Endodermal cell (in vitro differentiated cells): ENCODE measurements around the gene LRRC47. TPM values are rescaled to one million over a fixed set of nuclear protein-coding genes. Genes with fewer than 3 reads are reported as not detected.

Source experiments
- DNase-seq: peaks from one replicate; pipeline ENCODE4 v3.0.0-alpha.2; 2017
- H3K27ac ChIP-seq: 2 replicates; pipeline ENCODE4 v1.5.1; 2013; ENCODE audit warnings: mild to moderate bottlenecking, low read depth, low read length, moderate library complexity
- H3K27me3 ChIP-seq: 2 replicates; pipeline ENCODE4 v1.6.1; 2013; ENCODE audit warnings: mild to moderate bottlenecking, low read length, moderate library complexity; ENCODE audit not compliant: insufficient read depth, control insufficient read depth, poor library complexity, severe bottlenecking
- H3K36me3 ChIP-seq: 2 replicates; pipeline ENCODE4 v1.7.0; 2013; ENCODE audit warnings: mild to moderate bottlenecking, low read length, moderate library complexity; ENCODE audit not compliant: control insufficient read depth, insufficient read depth
- H3K4me1 ChIP-seq: one replicate; pipeline ENCODE4 v1.7.0; 2013; ENCODE audit warnings: low read length; ENCODE audit not compliant: control insufficient read depth, insufficient read depth
- H3K4me3 ChIP-seq: 2 replicates; pipeline ENCODE4 v1.5.1; 2013; ENCODE audit warnings: mild to moderate bottlenecking, low read length, moderate library complexity
- H3K9ac ChIP-seq: 2 replicates; pipeline ENCODE4 v1.6.1; 2013; ENCODE audit warnings: mild to moderate bottlenecking, low read length, moderate library complexity; ENCODE audit not compliant: poor library complexity, severe bottlenecking; ENCODE audit errors: extremely low read depth
- H3K9me3 ChIP-seq: 2 replicates; pipeline ENCODE4 v1.6.1; 2013; ENCODE audit warnings: mild to moderate bottlenecking, low read length, moderate library complexity; ENCODE audit not compliant: control insufficient read depth
- H3K27ac Mint-ChIP-seq: 2 replicates; pipeline ENCODE4 v1.8.0; 2020; ENCODE audit warnings: mixed read lengths
- H3K27me3 Mint-ChIP-seq: 2 replicates; pipeline ENCODE4 v1.8.0; 2021; ENCODE audit warnings: mild to moderate bottlenecking, mixed read lengths; ENCODE audit not compliant: insufficient read depth
- H3K36me3 Mint-ChIP-seq: 2 replicates; pipeline ENCODE4 v1.8.0; 2020; ENCODE audit warnings: low read depth, mixed read lengths
- H3K4me1 Mint-ChIP-seq: 2 replicates; pipeline ENCODE4 v1.8.0; 2020; ENCODE audit warnings: mixed read lengths
- H3K4me3 Mint-ChIP-seq: 2 replicates; pipeline ENCODE4 v1.8.0; 2020; ENCODE audit warnings: mild to moderate bottlenecking, moderate library complexity, mixed read lengths
- H3K9me3 Mint-ChIP-seq: 2 replicates; pipeline ENCODE4 v1.8.0; 2020; ENCODE audit warnings: mild to moderate bottlenecking, mixed read lengths
- WGBS, 2 experiments: methylation state at CpG; one replicate each; pipeline versions ENCODE4 v1.1.5 to v1.1.7; 2013; ENCODE audit warnings: missing lambda C conversion rate in 2 of 2, mixed read lengths in 1 of 2; ENCODE audit not compliant: insufficient coverage in 1 of 2, insufficient read length in 1 of 2; 5-methylcytosine and 5-hydroxymethylcytosine counted together
- total RNA-seq, 2 donors: library from RNA; stranded (reverse); fragmentation: NEBNext Ultra II Directional in 1 of 2; extraction: Animal tissue kit (Norgen Biotek cat#: 25700) in 1 of 2; gene quantifications; 2 replicates in 1 of 2; 3 replicates in 1 of 2; pipeline ENCODE4 v1.2.1, GENCODE V29; 2021
- TF ChIP-seq, protein P1 (sequence below): fragments of 200-600 bp; sonication (generic); conservative IDR thresholded peaks from 2 replicates; pipeline ENCODE4 v1.5.0; 2021; ENCODE audit warnings: antibody characterized with exemption, mild to moderate bottlenecking

The LRRC47 gene
- total RNA-seq, 2 donors from 2014 or later: 49.9 to 59.7 TPM

GRCh38 chr1:3738943-3739342, 57.4 kb downstream of the LRRC47 start:
- no peak overlapping the region for H3K9ac ChIP-seq
- peaks cover 64% of the 10 kb centered on the region for H3K36me3 ChIP-seq
- Mint-ChIP-seq H3K4me1 (no peaks in the 10 kb centered on the region), H3K4me3 (no peak overlapping the region), H3K36me3 (peaks cover 43% of the 10 kb centered on the region), H3K9me3 (no peaks in the 10 kb centered on the region), H3K27ac (no peak overlapping the region), H3K27me3 (no peaks in the 10 kb centered on the region)
- 95 to 100% methylated on average over 2 to 12 of the region's 12 CpGs for WGBS, 2 experiments
- TF ChIP-seq, protein P1, sequence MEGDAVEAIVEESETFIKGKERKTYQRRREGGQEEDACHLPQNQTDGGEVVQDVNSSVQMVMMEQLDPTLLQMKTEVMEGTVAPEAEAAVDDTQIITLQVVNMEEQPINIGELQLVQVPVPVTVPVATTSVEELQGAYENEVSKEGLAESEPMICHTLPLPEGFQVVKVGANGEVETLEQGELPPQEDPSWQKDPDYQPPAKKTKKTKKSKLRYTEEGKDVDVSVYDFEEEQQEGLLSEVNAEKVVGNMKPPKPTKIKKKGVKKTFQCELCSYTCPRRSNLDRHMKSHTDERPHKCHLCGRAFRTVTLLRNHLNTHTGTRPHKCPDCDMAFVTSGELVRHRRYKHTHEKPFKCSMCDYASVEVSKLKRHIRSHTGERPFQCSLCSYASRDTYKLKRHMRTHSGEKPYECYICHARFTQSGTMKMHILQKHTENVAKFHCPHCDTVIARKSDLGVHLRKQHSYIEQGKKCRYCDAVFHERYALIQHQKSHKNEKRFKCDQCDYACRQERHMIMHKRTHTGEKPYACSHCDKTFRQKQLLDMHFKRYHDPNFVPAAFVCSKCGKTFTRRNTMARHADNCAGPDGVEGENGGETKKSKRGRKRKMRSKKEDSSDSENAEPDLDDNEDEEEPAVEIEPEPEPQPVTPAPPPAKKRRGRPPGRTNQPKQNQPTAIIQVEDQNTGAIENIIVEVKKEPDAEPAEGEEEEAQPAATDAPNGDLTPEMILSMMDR: no peak
- H3K27ac ChIP-seq: no peak overlapping the region
- H3K4me1 ChIP-seq: no peaks in the 10 kb centered on the region
- H3K27me3 ChIP-seq: no peaks in the 10 kb centered on the region
- DNase-seq: no peak
- H3K9me3 ChIP-seq: peaks cover 12% of the 10 kb centered on the region
- no peak overlapping the region for H3K4me3 ChIP-seq

GRCh38 chr1:3736708-3737107, 59.6 kb downstream of the LRRC47 start:
- Mint-ChIP-seq H3K27me3 (no peaks in the 10 kb centered on the region), H3K4me1 (no peaks in the 10 kb centered on the region), H3K9me3 (no peaks in the 10 kb centered on the region), H3K36me3 (peaks cover 25% of the 10 kb centered on the region), H3K27ac (no peak overlapping the region), H3K4me3 (no peak overlapping the region)
- Histone ChIP-seq H3K9me3 (peaks cover 12% of the 10 kb centered on the region), H3K27me3 (no peaks in the 10 kb centered on the region), H3K4me3 (no peak overlapping the region), H3K36me3 (peaks cover 49% of the 10 kb centered on the region), H3K4me1 (no peaks in the 10 kb centered on the region), H3K9ac (no peak overlapping the region), H3K27ac (no peak overlapping the region)
- TF ChIP-seq, protein P1: no peak
- no peak for DNase-seq
- WGBS, 2 experiments: 85 to 93% methylated on average over 7 to 14 of the region's 14 CpGs

DNA sequence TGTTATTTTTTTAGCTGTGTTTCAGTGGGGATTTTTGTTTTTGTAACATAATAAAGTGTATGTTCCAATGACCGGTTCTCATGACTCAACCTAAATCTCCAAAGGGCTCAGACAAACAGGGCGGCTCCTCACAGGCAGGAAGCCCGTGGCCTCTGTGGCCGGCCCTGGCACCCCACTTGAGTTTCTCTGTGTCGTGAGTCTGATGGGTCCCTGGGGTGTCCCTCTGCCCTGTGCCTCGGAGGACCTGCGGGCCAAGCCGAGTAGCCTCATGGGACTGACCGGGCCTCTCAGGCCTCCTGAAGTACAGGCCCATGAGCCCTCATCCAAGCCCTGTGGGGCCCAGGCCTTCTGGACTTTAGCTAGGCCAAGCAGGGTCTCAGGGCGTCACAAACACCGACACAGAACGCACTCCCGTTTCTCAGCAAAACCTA, 60.2 kb downstream of the LRRC47 start:
- H3K36me3 Mint-ChIP-seq: peaks cover 22% of the 10 kb centered on the region
- no peak overlapping the region for H3K27ac ChIP-seq
- H3K4me1 ChIP-seq: no peaks in the 10 kb centered on the region
- H3K36me3 ChIP-seq: peaks cover 43% of the 10 kb centered on the region
- no peak overlapping the region for H3K4me3 ChIP-seq
- peaks cover 12% of the 10 kb centered on the region for H3K9me3 ChIP-seq
- DNase-seq: no peak
- 93 to 96% methylated on average over 10 to 13 of the region's 13 CpGs for WGBS, 2 experiments
- H3K9me3 Mint-ChIP-seq: no peaks in the 10 kb centered on the region
- no peak overlapping the region for H3K27ac Mint-ChIP-seq
- no peaks in the 10 kb centered on the region for H3K27me3 Mint-ChIP-seq
- H3K27me3 ChIP-seq: no peaks in the 10 kb centered on the region
- no peaks in the 10 kb centered on the region for H3K4me1 Mint-ChIP-seq
- TF ChIP-seq, protein P1: no peak
- no peak overlapping the region for H3K9ac ChIP-seq
- no peak overlapping the region for H3K4me3 Mint-ChIP-seq
